ENCODE measurements around the gene DGCR2. TPM values are rescaled to one million over a fixed set of nuclear protein-coding genes. Genes with fewer than 3 reads are reported as not detected.

DGCR2 gene, protein sequence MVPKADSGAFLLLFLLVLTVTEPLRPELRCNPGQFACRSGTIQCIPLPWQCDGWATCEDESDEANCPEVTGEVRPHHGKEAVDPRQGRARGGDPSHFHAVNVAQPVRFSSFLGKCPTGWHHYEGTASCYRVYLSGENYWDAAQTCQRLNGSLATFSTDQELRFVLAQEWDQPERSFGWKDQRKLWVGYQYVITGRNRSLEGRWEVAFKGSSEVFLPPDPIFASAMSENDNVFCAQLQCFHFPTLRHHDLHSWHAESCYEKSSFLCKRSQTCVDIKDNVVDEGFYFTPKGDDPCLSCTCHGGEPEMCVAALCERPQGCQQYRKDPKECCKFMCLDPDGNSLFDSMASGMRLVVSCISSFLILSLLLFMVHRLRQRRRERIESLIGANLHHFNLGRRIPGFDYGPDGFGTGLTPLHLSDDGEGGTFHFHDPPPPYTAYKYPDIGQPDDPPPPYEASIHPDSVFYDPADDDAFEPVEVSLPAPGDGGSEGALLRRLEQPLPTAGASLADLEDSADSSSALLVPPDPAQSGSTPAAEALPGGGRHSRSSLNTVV
- total RNA-seq = 78.6 TPM

DNA sequence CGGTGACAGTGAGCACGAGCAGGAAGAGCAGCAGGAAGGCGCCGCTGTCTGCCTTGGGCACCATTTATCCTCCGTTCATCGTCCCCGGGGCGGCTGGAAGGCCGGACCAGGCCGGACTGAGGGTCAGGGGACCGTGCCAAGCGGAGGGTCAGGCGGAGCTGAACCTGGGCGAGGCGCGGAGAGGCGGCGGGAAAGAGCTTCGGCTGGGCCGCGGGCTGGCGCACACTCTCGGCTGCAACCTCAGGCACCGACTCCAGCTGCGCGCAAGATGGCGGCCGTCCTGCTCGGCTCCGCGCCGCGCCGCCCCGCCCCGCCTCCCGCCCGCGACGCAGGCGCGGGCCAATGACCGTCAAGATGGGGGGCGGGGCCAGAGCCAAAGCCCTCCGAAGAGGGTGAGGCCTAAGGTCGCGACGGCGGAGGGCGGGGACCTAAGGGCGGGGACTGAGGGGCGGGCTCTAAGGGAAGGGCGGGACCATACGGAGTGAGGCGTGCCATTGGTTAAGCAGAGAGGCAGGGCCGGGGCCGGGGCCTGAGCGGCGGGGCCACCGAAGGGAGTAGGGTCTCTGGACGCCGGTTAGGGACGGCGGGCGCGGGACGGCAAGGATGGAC is at the start of gene DGCR2:
TSS of gene DGCR2 (minus strand) at position 270 of the 609 bp plus-strand sequence. CDS start at position 64, 206 bp downstream.

GRCh38 chr22:19149991-19150390 is 27.8 kb upstream of the DGCR2 start, which contains the start of gene GSC2:
TSS of gene GSC2 (minus strand) at chr22:19150292. CDS start at chr22:19150283, 9 bp downstream.

GRCh38 chr22:19130959-19131684 is 8.9 kb upstream of the DGCR2 start, which contains the start of gene TSSK2:
TSS of gene TSSK2 (plus strand) at chr22:19131308. CDS start at chr22:19131400, 92 bp downstream.

Small RNAs within 50 kb of the gene (small RNA-seq; reads per million reads assigned to genes)
- gene RF00019 (ENCODE audit: low replicate concordance) = not detected

Other genes with a start within 250 kb of the DGCR2 start
- gene DGCR6, start 216.1 kb downstream of the DGCR2 start, total RNA-seq = 18.8 TPM
- 2.8 TPM for gene PRODH, start 186.1 kb downstream of the DGCR2 start, total RNA-seq
- not detected for gene TSSK2, start 8.9 kb upstream of the DGCR2 start, total RNA-seq
- gene ESS2, start 22.2 kb upstream of the DGCR2 start, total RNA-seq = 14.4 TPM
- gene GSC2, start 27.9 kb upstream of the DGCR2 start, total RNA-seq = not detected
- 32.2 TPM for gene SLC25A1, start 56.3 kb upstream of the DGCR2 start, total RNA-seq
- 18.2 TPM for gene CLTCL1, start 169.3 kb upstream of the DGCR2 start, total RNA-seq